ENCODE data around the gene TRERF1.

Gene TRERF1

GRCh38 chr6:42236682-42237473, 214.8 kb downstream of the TRERF1 start:
- H3K9me3 ChIP-seq (ENCODE audit: low read length), result no peaks in the 10 kb centered on the region
- H2AFZ ChIP-seq (ENCODE audit: low read length), result no peak overlapping the region
- no peak overlapping the region for H3K4me3 ChIP-seq (ENCODE audit: low read depth, low read length, poor library complexity, severe bottlenecking)
- H3F3A ChIP-seq (ENCODE audit: insufficient read depth, low read length), result no peaks in the 10 kb centered on the region
- H3K4me1 ChIP-seq (ENCODE audit: insufficient read depth, low read length, severe bottlenecking), result no peaks in the 10 kb centered on the region
- H3K79me2 ChIP-seq (ENCODE audit: insufficient read depth, low read length), result no peaks in the 10 kb centered on the region
- no peaks in the 10 kb centered on the region for H3K9me2 ChIP-seq (ENCODE audit: low read depth, low read length)
- H3K36me3 ChIP-seq (ENCODE audit: insufficient read depth, low read length), result no peaks in the 10 kb centered on the region
- H3K27me3 ChIP-seq (ENCODE audit: insufficient read depth, low read length), result no peaks in the 10 kb centered on the region
- H3K9ac ChIP-seq (ENCODE audit: low read length), result no peak overlapping the region
- no peak overlapping the region for H3K27ac ChIP-seq (ENCODE audit: low read depth, low read length, poor library complexity, severe bottlenecking)
- no peak overlapping the region for H3K4me2 ChIP-seq (ENCODE audit: low read length)
- TF ChIP-seq, protein P1, sequence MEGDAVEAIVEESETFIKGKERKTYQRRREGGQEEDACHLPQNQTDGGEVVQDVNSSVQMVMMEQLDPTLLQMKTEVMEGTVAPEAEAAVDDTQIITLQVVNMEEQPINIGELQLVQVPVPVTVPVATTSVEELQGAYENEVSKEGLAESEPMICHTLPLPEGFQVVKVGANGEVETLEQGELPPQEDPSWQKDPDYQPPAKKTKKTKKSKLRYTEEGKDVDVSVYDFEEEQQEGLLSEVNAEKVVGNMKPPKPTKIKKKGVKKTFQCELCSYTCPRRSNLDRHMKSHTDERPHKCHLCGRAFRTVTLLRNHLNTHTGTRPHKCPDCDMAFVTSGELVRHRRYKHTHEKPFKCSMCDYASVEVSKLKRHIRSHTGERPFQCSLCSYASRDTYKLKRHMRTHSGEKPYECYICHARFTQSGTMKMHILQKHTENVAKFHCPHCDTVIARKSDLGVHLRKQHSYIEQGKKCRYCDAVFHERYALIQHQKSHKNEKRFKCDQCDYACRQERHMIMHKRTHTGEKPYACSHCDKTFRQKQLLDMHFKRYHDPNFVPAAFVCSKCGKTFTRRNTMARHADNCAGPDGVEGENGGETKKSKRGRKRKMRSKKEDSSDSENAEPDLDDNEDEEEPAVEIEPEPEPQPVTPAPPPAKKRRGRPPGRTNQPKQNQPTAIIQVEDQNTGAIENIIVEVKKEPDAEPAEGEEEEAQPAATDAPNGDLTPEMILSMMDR (IDR thresholded peaks at IDR 0.05; ENCODE audit: low read length), result no peak
- no peak for TF ChIP-seq EZH2 (IDR thresholded peaks at IDR 0.05; ENCODE audit: borderline replicate concordance, low read length)
- no peaks in the 10 kb centered on the region for H4K20me1 ChIP-seq (ENCODE audit: insufficient read depth, low read length)

GRCh38 chr6:42236030-42236429, 215.7 kb downstream of the TRERF1 start:
- Histone ChIP-seq H4K20me1 (ENCODE audit: insufficient read depth, low read length) (no peaks in the 10 kb centered on the region), H3K27ac (ENCODE audit: low read depth, low read length, poor library complexity, severe bottlenecking) (no peak overlapping the region), H3K4me2 (ENCODE audit: low read length) (no peak overlapping the region), H3F3A (ENCODE audit: insufficient read depth, low read length) (no peaks in the 10 kb centered on the region), H3K27me3 (ENCODE audit: insufficient read depth, low read length) (no peaks in the 10 kb centered on the region), H3K4me3 (ENCODE audit: low read depth, low read length, poor library complexity, severe bottlenecking) (no peak overlapping the region), H3K79me2 (ENCODE audit: insufficient read depth, low read length) (no peaks in the 10 kb centered on the region), H3K9ac (ENCODE audit: low read length) (no peak overlapping the region), H3K36me3 (ENCODE audit: insufficient read depth, low read length) (no peaks in the 10 kb centered on the region), H2AFZ (ENCODE audit: low read length) (no peak overlapping the region), H3K9me2 (ENCODE audit: low read depth, low read length) (no peaks in the 10 kb centered on the region), H3K4me1 (ENCODE audit: insufficient read depth, low read length, severe bottlenecking) (no peaks in the 10 kb centered on the region), H3K9me3 (ENCODE audit: low read length) (no peaks in the 10 kb centered on the region)
- TF ChIP-seq, protein P1 (IDR thresholded peaks at IDR 0.05; ENCODE audit: low read length), result no peak
- no peak for TF ChIP-seq EZH2 (IDR thresholded peaks at IDR 0.05; ENCODE audit: borderline replicate concordance, low read length)

DNA sequence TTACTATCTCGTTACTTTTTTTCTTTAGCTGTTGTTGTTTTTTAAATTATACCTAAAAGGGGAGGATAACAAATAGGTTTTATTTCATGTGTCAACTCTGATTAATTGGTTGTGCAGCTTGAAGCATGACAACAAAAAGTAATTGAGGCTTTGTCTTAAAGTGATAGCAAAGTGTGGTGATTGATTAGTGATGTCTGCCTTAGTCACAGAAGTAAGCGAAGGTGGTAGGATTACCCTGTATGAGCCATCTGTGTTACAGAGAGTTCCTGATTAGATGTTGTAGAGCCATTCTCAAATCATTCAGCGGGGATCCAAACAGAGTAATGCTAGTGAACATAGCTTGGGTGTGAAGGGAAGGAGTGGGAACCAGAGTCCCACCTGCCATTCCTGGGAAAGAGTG, 219.7 kb downstream of the TRERF1 start:
- no peak overlapping the region for H3K9ac ChIP-seq (ENCODE audit: low read length)
- H3K4me2 ChIP-seq (ENCODE audit: low read length), result no peak overlapping the region
- no peaks in the 10 kb centered on the region for H3K27me3 ChIP-seq (ENCODE audit: insufficient read depth, low read length)
- H3K27ac ChIP-seq (ENCODE audit: low read depth, low read length, poor library complexity, severe bottlenecking), result no peak overlapping the region
- H2AFZ ChIP-seq (ENCODE audit: low read length), result no peak overlapping the region
- H3K9me3 ChIP-seq (ENCODE audit: low read length), result no peaks in the 10 kb centered on the region
- H3K9me2 ChIP-seq (ENCODE audit: low read depth, low read length), result no peaks in the 10 kb centered on the region
- no peaks in the 10 kb centered on the region for H3K36me3 ChIP-seq (ENCODE audit: insufficient read depth, low read length)
- no peaks in the 10 kb centered on the region for H3K4me1 ChIP-seq (ENCODE audit: insufficient read depth, low read length, severe bottlenecking)
- H3K79me2 ChIP-seq (ENCODE audit: insufficient read depth, low read length), result no peaks in the 10 kb centered on the region
- no peak for TF ChIP-seq EZH2 (IDR thresholded peaks at IDR 0.05; ENCODE audit: borderline replicate concordance, low read length)
- TF ChIP-seq, protein P1 (IDR thresholded peaks at IDR 0.05; ENCODE audit: low read length), result no peak
- no peak overlapping the region for H3K4me3 ChIP-seq (ENCODE audit: low read depth, low read length, poor library complexity, severe bottlenecking)
- no peaks in the 10 kb centered on the region for H4K20me1 ChIP-seq (ENCODE audit: insufficient read depth, low read length)
- H3F3A ChIP-seq (ENCODE audit: insufficient read depth, low read length), result no peaks in the 10 kb centered on the region

Measured in OCI-LY1 (cell line).